Pancreas (tissue), 10 donors: ENCODE data around the gene ANKRD35. TPM values are rescaled to one million over a fixed set of nuclear protein-coding genes. Genes with fewer than 3 reads are reported as not detected.

ENCODE experiments used
- ATAC-seq, 4 donors: fragments of 200-7000 bp; cut with Tn5 transposase; one replicate each; pipeline versions ENCODE4 v1.8.0 to v1.9.1; 2020; ENCODE audit warnings: mild to moderate bottlenecking in 4 of 4, moderate library complexity in 4 of 4
- DNase-seq, 6 donors: peaks; one replicate each; pipeline ENCODE4 v3.0.0-alpha.2; 2020
- FAIRE-seq: peaks from 2 replicates; lab custom pipeline; 2012; peaks lifted over from hg19 to GRCh38; lab: Jason Lieb, UNC
- H3K27ac ChIP-seq, 4 donors: fragments of 200-600 bp; sonication (generic); 1 replicate in 3 of 4; 2 replicates in 1 of 4; pipeline versions ENCODE4 v1.5.0 to v1.8.0; 2020
- H3K27me3 ChIP-seq, 4 donors: fragments of 200-600 bp; one replicate each; pipeline ENCODE4 v1.8.0; 2021
- H3K36me3 ChIP-seq, 3 donors: fragments of 200-600 bp; sonication (generic) in 1 of 3; one replicate each; pipeline versions ENCODE4 v1.5.0 to v1.8.0; 2020 to 2021
- H3K4me1 ChIP-seq, 3 donors: fragments of 200-600 bp; one replicate each; pipeline ENCODE4 v1.8.0; 2021
- H3K4me3 ChIP-seq, 4 donors: fragments of 200-600 bp; sonication (generic) in 2 of 4; one replicate each; pipeline versions ENCODE4 v1.5.0 to v1.8.0; 2020 to 2021
- H3K9me3 ChIP-seq, 4 donors: fragments of 200-600 bp; one replicate each; pipeline ENCODE4 v1.8.0; 2021
- CTCF ChIP-seq, 4 donors: fragments of 200-600 bp; sonication (generic) in 3 of 4; IDR thresholded peaks; one replicate each; pipeline versions ENCODE4 v1.5.0 to v1.8.0; 2021; ENCODE audit warnings: antibody characterized with exemption in 4 of 4
- WGBS, 2 donors: extraction: QIAGEN DNeasy Blood & Tissue Kit; methylation state at CpG; one replicate each; pipeline ENCODE4 v1.1.7; 2013; 5-methylcytosine and 5-hydroxymethylcytosine counted together
- intact Hi-C, 3 donors: fragments of 100-400 bp; cut with DNase I; formaldehyde crosslinking; loops; one replicate each; pipeline versions ENCODE4 v1.11.1 to v1.14.2; 2022
- polyA plus RNA-seq, 2 donors: library from polyadenylated mRNA; stranded (reverse); fragments of 200-250 nt; gene quantifications; one replicate each; pipeline ENCODE4 v1.2.3, GENCODE V29; 2013
- total RNA-seq, 6 donors: library from RNA; stranded (reverse); fragmentation: NEBNext Ultra II Directional in 4 of 6; extraction: Animal tissue kit (Norgen Biotek cat#: 25700) in 4 of 6; gene quantifications; one replicate each; pipeline versions ENCODE4 v1.2.1 to v1.2.4, GENCODE V29; 2021 to 2023
- donor health status: healthy with polysubstance abuse.
- donor health status: DM: no; HTN: no; CAD: no; lungs with moderate emphysema.
- donor health status: DM: no; HTN: no; CAD: no.
- donor health status: control.
- donor health status: control.
- donor health status: Bipolar disorder and iron deficiency.
- donor health status: DM: yes; HTN: yes; CAD: no.
- donor health status: DM: no; HTN: no; CAD: no.
- donor health status: DM: no; HTN: no; CAD: no.
- donor health status: DM: yes; HTN: yes; CAD: no.

ANKRD35 gene
- total and polyA plus RNA-seq, 8 donors: 0.04 to 0.68 (median 0.37) TPM

- intact Hi-C loops: no loop called here
- TF ChIP-seq CTCF (IDR thresholded peaks at IDR 0.05): no peak
- Histone ChIP-seq H3K9me3 (no peaks in the 10 kb centered on the region), H3K36me3 (no peaks in the 10 kb centered on the region), H3K27ac (no peak overlapping the region), H3K27me3 (no peaks in the 10 kb centered on the region), H3K4me3 (no peak overlapping the region), H3K4me1 (peaks cover 7 to 13% (median 12%) of the 10 kb centered on the region in 3 donors)
- DNase-seq: no peak
- ATAC-seq: no peak
- WGBS, 2 donors: 78 to 79% methylated on average over 8 of the region's 8 CpGs
- FAIRE-seq: no peak
Observed at GRCh38 chr1:145886816-145887215, 1.1 kb upstream of the ANKRD35 start.

- peaks cover 5 to 9% (median 8%) of the 10 kb centered on the region in 3 donors for H3K4me1 ChIP-seq
- H3K27me3 ChIP-seq: no peaks in the 10 kb centered on the region
- peak in 3 of 4 donors; percentile 8 to 27 (median 18) for ATAC-seq
- no peaks in the 10 kb centered on the region for H3K9me3 ChIP-seq
- no peak for TF ChIP-seq CTCF (IDR thresholded peaks at IDR 0.05)
- no peak for FAIRE-seq
- 46 to 52% methylated on average over 11 of the region's 11 CpGs for WGBS, 2 donors
- peak overlapping the region; percentile 50 to 69 (median 55) for H3K4me3 ChIP-seq
- H3K27ac ChIP-seq: no peak overlapping the region
- intact Hi-C loops: no loop called here
- no peaks in the 10 kb centered on the region for H3K36me3 ChIP-seq
- DNase-seq: no peak
Observed at GRCh38 chr1:145886390-145886789, 724 bp upstream of the ANKRD35 start.

GRCh38 chr1:145884675-145885074 is 991 bp downstream of the ANKRD35 start:
- intact Hi-C loops: no loop called here
- 91 to 95% methylated on average over 1 of the region's 1 CpG for WGBS, 2 donors
- no peak for TF ChIP-seq CTCF (IDR thresholded peaks at IDR 0.05)
- Histone ChIP-seq H3K4me3 (no peak overlapping the region), H3K36me3 (no peaks in the 10 kb centered on the region), H3K27ac (no peak overlapping the region), H3K27me3 (no peaks in the 10 kb centered on the region), H3K4me1 (no peaks in the 10 kb centered on the region), H3K9me3 (no peaks in the 10 kb centered on the region)
- ATAC-seq (no peak), DNase-seq (no peak), FAIRE-seq (no peak)

GRCh38 chr1:145879775-145880174 is 5.9 kb downstream of the ANKRD35 start:
- Histone ChIP-seq H3K4me1 (no peaks in the 10 kb centered on the region), H3K9me3 (no peaks in the 10 kb centered on the region), H3K27ac (no peak overlapping the region), H3K4me3 (no peak overlapping the region), H3K27me3 (no peaks in the 10 kb centered on the region), H3K36me3 (no peaks in the 10 kb centered on the region)
- no peak for DNase-seq
- TF ChIP-seq CTCF (IDR thresholded peaks at IDR 0.05): no peak
- no peak for FAIRE-seq
- WGBS, 2 donors: 51 to 58% methylated on average over 5 of the region's 5 CpGs
- peak in 1 of 4 donors; percentile 21 for ATAC-seq
- intact Hi-C loops: no loop called here

- intact Hi-C loops: no loop called here
- Histone ChIP-seq H3K27me3 (no peaks in the 10 kb centered on the region), H3K4me3 (no peak overlapping the region), H3K27ac (no peak overlapping the region), H3K4me1 (no peaks in the 10 kb centered on the region), H3K36me3 (no peaks in the 10 kb centered on the region), H3K9me3 (no peaks in the 10 kb centered on the region)
- FAIRE-seq: no peak
- no peak for DNase-seq
- ATAC-seq: no peak
- TF ChIP-seq CTCF (IDR thresholded peaks at IDR 0.05): no peak
- 66 to 80% methylated on average over 2 of the region's 2 CpGs for WGBS, 2 donors
Observed at GRCh38 chr1:145878724-145879123, 6.9 kb downstream of the ANKRD35 start.
